Kidney (tissue), 14 donors: ENCODE measurements around the gene VPS4A. TPM values are rescaled to one million over a fixed set of nuclear protein-coding genes. Genes with fewer than 3 reads are reported as not detected.
A peak's percentile ranks its signal among the peaks of the same experiment; 100 is the strongest.

Experiments
- DNase-seq, 5 donors: peaks; one replicate each; pipeline ENCODE4 v3.0.0-alpha.2; 2013 to 2020
- FAIRE-seq: peaks from 2 replicates; lab custom pipeline; 2012; peaks lifted over from hg19 to GRCh38; lab: Jason Lieb, UNC
- H3K27ac ChIP-seq, 2 donors: one replicate each; pipeline ENCODE4 v1.7.0; 2013; ENCODE audit warnings: low read depth in 2 of 2, low read length in 2 of 2, inconsistent platforms in 1 of 2
- H3K27me3 ChIP-seq: one replicate; pipeline ENCODE4 v1.7.1; 2013; ENCODE audit warnings: low read length, inconsistent platforms; ENCODE audit not compliant: control insufficient read depth, insufficient read depth
- H3K36me3 ChIP-seq, 3 donors: one replicate each; pipeline versions ENCODE4 v1.7.0 to v1.7.1; 2013; ENCODE audit warnings: low read length in 3 of 3, control low read depth in 1 of 3, inconsistent platforms in 1 of 3; ENCODE audit not compliant: insufficient read depth in 3 of 3, control insufficient read depth in 2 of 3
- H3K4me1 ChIP-seq, 3 donors: one replicate each; pipeline versions ENCODE4 v1.7.0 to v1.7.1; 2013; ENCODE audit warnings: low read length in 3 of 3, inconsistent platforms in 1 of 3, low read depth in 1 of 3; ENCODE audit not compliant: control insufficient read depth in 2 of 3, insufficient read depth in 2 of 3
- H3K4me3 ChIP-seq, 3 donors: one replicate each; pipeline versions ENCODE4 v1.7.0 to v1.8.1; 2013; ENCODE audit warnings: low read length in 3 of 3, control low read depth in 1 of 3, inconsistent platforms in 1 of 3
- H3K9ac ChIP-seq, 3 donors: one replicate each; pipeline versions ENCODE4 v1.7.0 to v1.7.1; 2013; ENCODE audit warnings: low read length in 3 of 3, control low read depth in 1 of 3, inconsistent platforms in 1 of 3
- H3K9me3 ChIP-seq, 3 donors: one replicate each; pipeline versions ENCODE4 v1.7.0 to v1.7.1; 2013; ENCODE audit warnings: low read length in 3 of 3, control low read depth in 1 of 3, inconsistent platforms in 1 of 3; ENCODE audit not compliant: control insufficient read depth in 2 of 3, insufficient read depth in 1 of 3
- intact Hi-C: fragments of 100-400 bp; cut with DNase I; formaldehyde crosslinking; loops from one replicate; pipeline ENCODE4 v1.11.1; 2022
- polyA plus RNA-seq: library from polyadenylated mRNA; stranded (reverse); fragments of 350-450 nt; fragmentation: Illumina TruSeq; extraction: RNeasy Lipid Tissue Mini Kit (QIAGEN cat#74804); gene quantifications from one replicate; pipeline ENCODE4 v1.2.3, GENCODE V29; 2014; ENCODE audit warnings: low read depth, low replicate concordance; ENCODE audit not compliant: insufficient read depth
- total RNA-seq: library from RNA; stranded (reverse); fragmentation: NEBNext Ultra II Directional; extraction: Animal tissue kit (Norgen Biotek cat#: 25700); gene quantifications from one replicate; pipeline ENCODE4 v1.2.1, GENCODE V29; 2021
- TF ChIP-seq, protein P1 (sequence below): IDR thresholded peaks from 3 replicates; pipeline ENCODE4 v1.5.1; 2012; ENCODE audit warnings: mild to moderate bottlenecking, moderate library complexity, borderline replicate concordance; ENCODE audit not compliant: insufficient read depth; ENCODE audit errors: extremely low read depth
- donor health status: control.
- donor health status: control.
- donor health status: control.
- donor health status: control.
- donor health status: control.
- donor health status: DM: yes; HTN: yes; CAD: no.
- donor health status: Normal renal cell carcinoma (clear cell type).

The VPS4A gene
- total and polyA plus RNA-seq, 2 donors from 2014 or later = 38.6 to 62.1 TPM

DNA sequence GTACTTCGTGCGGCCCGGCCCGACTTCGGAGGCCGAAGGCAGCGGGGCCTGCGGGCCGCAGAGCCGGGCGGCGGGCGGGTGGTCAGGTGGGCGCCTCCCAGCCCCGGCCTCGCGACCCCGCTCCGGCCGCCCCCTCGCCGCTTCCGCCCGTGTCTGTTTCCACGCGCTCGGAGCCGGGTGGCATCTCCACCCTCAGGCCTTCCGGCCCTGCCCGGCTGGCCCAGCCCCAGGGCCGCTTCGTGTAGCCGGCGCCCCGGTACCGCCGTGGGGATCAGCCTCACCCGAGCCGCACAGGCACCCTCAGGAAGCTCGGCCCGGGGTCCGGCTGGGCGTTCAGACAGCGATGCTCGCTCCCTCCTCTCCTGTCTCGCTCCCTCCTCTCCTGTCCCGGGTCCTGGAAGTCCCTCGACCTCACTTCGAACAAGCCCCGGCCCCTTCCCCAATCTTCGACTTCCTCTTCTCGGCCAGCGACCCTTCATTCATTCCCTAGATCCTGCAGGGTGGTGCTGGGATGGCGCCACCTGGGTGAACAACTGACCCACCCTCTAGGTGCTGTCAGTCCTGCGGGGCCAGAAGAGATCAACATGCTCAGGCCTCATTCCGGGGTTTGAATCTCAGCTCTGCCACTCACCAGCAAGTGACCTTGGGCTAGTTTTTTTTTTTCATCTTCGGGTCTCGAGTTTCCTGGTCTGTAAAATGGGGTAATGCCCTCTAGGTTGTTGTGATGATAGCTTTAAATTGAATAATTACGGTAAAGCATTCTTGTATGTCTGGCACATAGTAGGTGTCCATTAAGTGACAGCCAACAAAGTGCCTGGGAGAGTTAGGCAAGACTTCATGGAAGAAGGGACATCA is 610 bp downstream of the VPS4A start:
- peak overlapping the region; percentile 71 to 85 for H3K27ac ChIP-seq
- no peaks in the 10 kb centered on the region for H3K9me3 ChIP-seq
- H3K36me3 ChIP-seq = peaks cover 0 to 11% (median 10%) of the 10 kb centered on the region in 3 donors
- peak overlapping the region; percentile 6 to 91 (median 81) for H3K9ac ChIP-seq
- peak in 3 of 5 donors; percentile 35 to 49 (median 39) for DNase-seq
- H3K4me1 ChIP-seq = peaks cover 0 to 11% (median 2%) of the 10 kb centered on the region in 3 donors
- TF ChIP-seq, protein P1, sequence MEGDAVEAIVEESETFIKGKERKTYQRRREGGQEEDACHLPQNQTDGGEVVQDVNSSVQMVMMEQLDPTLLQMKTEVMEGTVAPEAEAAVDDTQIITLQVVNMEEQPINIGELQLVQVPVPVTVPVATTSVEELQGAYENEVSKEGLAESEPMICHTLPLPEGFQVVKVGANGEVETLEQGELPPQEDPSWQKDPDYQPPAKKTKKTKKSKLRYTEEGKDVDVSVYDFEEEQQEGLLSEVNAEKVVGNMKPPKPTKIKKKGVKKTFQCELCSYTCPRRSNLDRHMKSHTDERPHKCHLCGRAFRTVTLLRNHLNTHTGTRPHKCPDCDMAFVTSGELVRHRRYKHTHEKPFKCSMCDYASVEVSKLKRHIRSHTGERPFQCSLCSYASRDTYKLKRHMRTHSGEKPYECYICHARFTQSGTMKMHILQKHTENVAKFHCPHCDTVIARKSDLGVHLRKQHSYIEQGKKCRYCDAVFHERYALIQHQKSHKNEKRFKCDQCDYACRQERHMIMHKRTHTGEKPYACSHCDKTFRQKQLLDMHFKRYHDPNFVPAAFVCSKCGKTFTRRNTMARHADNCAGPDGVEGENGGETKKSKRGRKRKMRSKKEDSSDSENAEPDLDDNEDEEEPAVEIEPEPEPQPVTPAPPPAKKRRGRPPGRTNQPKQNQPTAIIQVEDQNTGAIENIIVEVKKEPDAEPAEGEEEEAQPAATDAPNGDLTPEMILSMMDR = no peak
- intact Hi-C loops = no loop called here
- H3K27me3 ChIP-seq = no peaks in the 10 kb centered on the region
- no peak for FAIRE-seq
- peak overlapping the region; percentile 55 to 79 (median 70) for H3K4me3 ChIP-seq

DNA sequence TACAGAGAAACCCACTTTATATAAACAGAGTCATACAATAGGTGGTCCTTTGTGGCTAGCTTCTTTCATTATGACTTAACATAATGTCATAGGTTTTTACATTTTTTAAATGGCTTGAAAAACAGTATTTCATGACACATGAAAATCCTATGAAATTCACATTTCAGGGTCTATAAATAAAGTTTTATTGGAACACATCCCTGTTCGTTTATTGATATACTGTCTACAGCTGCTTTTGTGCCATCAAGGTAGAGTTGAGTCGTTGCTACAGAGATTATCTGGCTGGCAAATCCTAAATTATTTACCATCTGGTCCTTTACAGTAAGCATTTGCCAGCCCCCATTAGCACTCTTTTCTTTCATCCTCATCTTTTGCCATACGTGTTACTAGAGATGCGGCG is 2.3 kb downstream of the VPS4A start:
- no peak for FAIRE-seq

DNA sequence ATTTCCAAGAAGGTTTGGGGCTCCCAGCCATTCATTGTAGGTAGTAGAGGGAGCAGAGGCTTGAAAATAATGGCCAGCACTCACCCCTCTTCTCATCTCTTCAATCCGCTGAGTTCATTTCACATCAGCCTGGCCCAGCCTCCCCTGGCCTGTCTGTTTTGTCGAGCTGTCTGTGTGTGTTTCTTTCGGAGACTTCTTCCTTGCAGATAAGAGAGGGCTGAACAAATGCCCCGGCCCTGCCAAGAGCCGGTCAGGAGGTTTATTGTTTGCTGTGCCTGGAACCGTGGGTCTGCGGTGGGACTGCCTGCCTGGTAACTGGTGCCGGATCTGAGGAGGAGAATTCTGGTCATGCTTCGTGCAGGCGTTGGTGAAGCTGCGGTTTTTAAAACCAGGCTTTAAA is 3.4 kb downstream of the VPS4A start:
- Histone ChIP-seq H3K4me1 (peaks cover 0 to 11% (median 2%) of the 10 kb centered on the region in 3 donors), H3K9ac (no peak overlapping the region)
- no peak for DNase-seq

More for the DNA sequence above, 2.3 kb downstream of the VPS4A start:
- no peak for DNase-seq
- Histone ChIP-seq H3K27ac (no peak overlapping the region), H3K4me3 (no peak overlapping the region), H3K36me3 (peaks cover 0 to 19% (median 16%) of the 10 kb centered on the region in 3 donors), H3K27me3 (no peaks in the 10 kb centered on the region), H3K9me3 (no peaks in the 10 kb centered on the region), H3K9ac (no peak overlapping the region), H3K4me1 (peaks cover 0 to 11% (median 2%) of the 10 kb centered on the region in 3 donors)
- TF ChIP-seq, protein P1 = no peak
- intact Hi-C loops = no loop called here

More for the DNA sequence above, 3.4 kb downstream of the VPS4A start:
- intact Hi-C loops = no loop called here
- Histone ChIP-seq H3K27me3 (no peaks in the 10 kb centered on the region), H3K27ac (no peak overlapping the region), H3K9me3 (no peaks in the 10 kb centered on the region), H3K36me3 (peaks cover 4 to 29% (median 24%) of the 10 kb centered on the region in 3 donors), H3K4me3 (no peak overlapping the region)
- TF ChIP-seq, protein P1 = no peak
- no peak for FAIRE-seq
